Uterus (tissue), 4 donors: ENCODE measurements around the gene LMOD1. TPM values are rescaled to one million over a fixed set of nuclear protein-coding genes. Genes with fewer than 3 reads are reported as not detected.

Experiments
- DNase-seq, 2 donors: peaks; one replicate each; pipeline ENCODE4 v3.0.0-alpha.2; 2019 to 2020
- H3K27ac ChIP-seq, 2 donors: fragments of 200-600 bp; sonication (generic); 1 replicate in 1 of 2; 2 replicates in 1 of 2; pipeline ENCODE4 v1.5.1; 2016 to 2018
- H3K27me3 ChIP-seq, 2 donors: fragments of 200-600 bp; sonication (generic); one replicate each; pipeline ENCODE4 v1.5.1; 2018 to 2019; ENCODE audit warnings: control low read depth in 1 of 2
- H3K36me3 ChIP-seq, 2 donors: fragments of 200-600 bp; sonication (generic); one replicate each; pipeline ENCODE4 v1.5.1; 2019; ENCODE audit warnings: control low read depth in 1 of 2
- H3K4me1 ChIP-seq, 2 donors: fragments of 200-600 bp; sonication (generic); one replicate each; pipeline ENCODE4 v1.5.1; 2018 to 2019; ENCODE audit warnings: control low read depth in 1 of 2
- H3K4me3 ChIP-seq, 2 donors: fragments of 200-600 bp; sonication (generic); 1 replicate in 1 of 2; 2 replicates in 1 of 2; pipeline ENCODE4 v1.5.1; 2018 to 2019; ENCODE audit warnings: mild to moderate bottlenecking in 1 of 2
- H3K9me3 ChIP-seq, 2 donors: fragments of 200-600 bp; sonication (generic); one replicate each; pipeline ENCODE4 v1.5.1; 2019; ENCODE audit warnings: control low read depth in 1 of 2
- CTCF ChIP-seq, 4 experiments: fragments of 200-600 bp in 2 of 4; fragments of 450-650 bp in 2 of 4; sonication (generic) in 2 of 4; IDR thresholded peaks; one replicate each; pipeline ENCODE4 v1.5.1; 2016 to 2019; ENCODE audit warnings: antibody characterized with exemption in 4 of 4, mild to moderate bottlenecking in 2 of 4, moderate library complexity in 1 of 4
- POLR2A ChIP-seq, 2 donors: fragments of 450-650 bp; IDR thresholded peaks; one replicate each; pipeline ENCODE4 v1.6.1; 2016; ENCODE audit warnings: antibody characterized with exemption in 2 of 2, mild to moderate bottlenecking in 1 of 2, moderate library complexity in 1 of 2
- intact Hi-C: fragments of 100-400 bp; cut with DNase I; formaldehyde crosslinking; loops from one replicate; pipeline ENCODE4 v1.15.1; 2023; ENCODE audit warnings: low total_unique reads
- total RNA-seq, 4 donors: library from RNA; depleted of rRNA in 3 of 4; stranded (reverse); fragments of >200 nt in 3 of 4; gene quantifications; one replicate each; pipeline versions ENCODE4 v1.1.0 to v1.2.4, GENCODE V29; 2014 to 2023
- donor health status: DM: yes; HTN: yes; CAD: no.

The LMOD1 gene
- total RNA-seq, 4 donors from 2014 or later: 38.9 to 377 (median 147) TPM

- Histone ChIP-seq H3K36me3 (no peaks in the 10 kb centered on the region), H3K9me3 (no peaks in the 10 kb centered on the region), H3K4me1 (no peaks in the 10 kb centered on the region), H3K27me3 (no peaks in the 10 kb centered on the region), H3K4me3 (no peak overlapping the region), H3K27ac (no peak overlapping the region)
- intact Hi-C loops: no loop called here
- TF ChIP-seq POLR2A (IDR thresholded peaks at IDR 0.05): no peak
- no peak for TF ChIP-seq CTCF (IDR thresholded peaks at IDR 0.05)
- DNase-seq: no peak
Measured at GRCh38 chr1:201984446-201984845, 38.1 kb upstream of the LMOD1 start.

- TF ChIP-seq POLR2A (IDR thresholded peaks at IDR 0.05) (no peak), CTCF (IDR thresholded peaks at IDR 0.05) (no peak)
- intact Hi-C loops: no loop called here
- H3K4me3 ChIP-seq: peak overlapping the region; percentile 72 to 100
- H3K27me3 ChIP-seq: no peaks in the 10 kb centered on the region
- no peaks in the 10 kb centered on the region for H3K36me3 ChIP-seq
- H3K9me3 ChIP-seq: no peaks in the 10 kb centered on the region
- DNase-seq: no peak
- H3K4me1 ChIP-seq: no peaks in the 10 kb centered on the region
- peak overlapping the region; percentile 92 to 98 for H3K27ac ChIP-seq
Measured at GRCh38 chr1:201983380-201983805, 37.0 kb upstream of the LMOD1 start.

GRCh38 chr1:201982623-201983379, 36.5 kb upstream of the LMOD1 start, which contains the start of gene RNPEP:
Gene RNPEP, plus strand, starts transcription at chr1:201982648. Its CDS starts 19 bp downstream, at chr1:201982667.
- H3K9me3 ChIP-seq: no peaks in the 10 kb centered on the region
- TF ChIP-seq POLR2A (IDR thresholded peaks at IDR 0.05) (peak; percentile 62 to 86), CTCF (IDR thresholded peaks at IDR 0.05) (peak in 2 of 4 experiments; percentile 27 to 31)
- H3K36me3 ChIP-seq: no peaks in the 10 kb centered on the region
- no peaks in the 10 kb centered on the region for H3K27me3 ChIP-seq
- peak; percentile 77 to 80 for DNase-seq
- intact Hi-C loops: no loop called here
- H3K4me3 ChIP-seq: peak within 1 kb of the TSS; percentile 72 to 100
- H3K4me1 ChIP-seq: no peaks in the 10 kb centered on the region
- peak within 1 kb of the TSS; percentile 92 to 98 for H3K27ac ChIP-seq

GRCh38 chr1:201982082-201982622, 35.8 kb upstream of the LMOD1 start:
- DNase-seq: peak; percentile 66 to 87
- no peaks in the 10 kb centered on the region for H3K27me3 ChIP-seq
- peak overlapping the region; percentile 92 to 98 for H3K27ac ChIP-seq
- H3K4me3 ChIP-seq: peak overlapping the region; percentile 72 to 100
- intact Hi-C loops: no loop called here
- no peaks in the 10 kb centered on the region for H3K36me3 ChIP-seq
- TF ChIP-seq POLR2A (IDR thresholded peaks at IDR 0.05) (no peak), CTCF (IDR thresholded peaks at IDR 0.05) (no peak)
- no peaks in the 10 kb centered on the region for H3K9me3 ChIP-seq
- no peaks in the 10 kb centered on the region for H3K4me1 ChIP-seq
